IMR-90 (cell line): ENCODE data around the gene TIPIN. TPM values are rescaled to one million over a fixed set of nuclear protein-coding genes. Genes with fewer than 3 reads are reported as not detected.
"Not testable (repeated sequence)": the region's sequence is repeated elsewhere in the genome, so short reads cannot be mapped to it uniquely, and the experiment has no call there.

Experiments used
- ATAC-seq: fragments of 200-7000 bp; cut with Tn5 transposase; 2 replicates; pipeline ENCODE4 v1.9.1; 2020; ENCODE audit warnings: low read depth, mild to moderate bottlenecking, moderate library complexity
- BruUV-seq: library from RNA; stranded (reverse); fragments of 400-500 nt; replicated peaks from 2 replicates; lab custom pipeline; 2021; lab: Mats Ljungman, UMichigan
- CTCF ChIA-PET: fragments of 300-600 bp; formaldehyde crosslinking; extraction: SDS; loops from one replicate; lab custom pipeline; 2021; ENCODE audit warnings: antibody characterized with exemption; lab: Yijun Ruan, JAX
- POLR2A ChIA-PET: fragments of 300-600 bp; sonication (Branson Sonifier 250); formaldehyde crosslinking; loops from one replicate; lab custom pipeline; 2022; ENCODE audit warnings: antibody characterized with exemption; ENCODE audit not compliant: unreplicated experiment; lab: Charles Lee
- DNase-seq: peaks from one replicate; pipeline ENCODE4 v3.0.0; 2013
- H2AFZ ChIP-seq: replicated peaks from 2 replicates; pipeline ENCODE3; 2013; ENCODE audit warnings: low read length, mild to moderate bottlenecking; ENCODE audit not compliant: poor library complexity
- H2AK5ac ChIP-seq: 2 replicates; pipeline ENCODE4 v1.6.1; 2013; ENCODE audit warnings: low read depth, low read length, inconsistent platforms
- H2AK9ac ChIP-seq: replicated peaks from 2 replicates; pipeline ENCODE3; 2013; ENCODE audit warnings: mild to moderate bottlenecking, low read depth, low read length, moderate library complexity; ENCODE audit not compliant: poor library complexity
- H2BK120ac ChIP-seq: 2 replicates; pipeline ENCODE4 v1.6.1; 2013; ENCODE audit warnings: low read depth, low read length, inconsistent platforms
- H2BK15ac ChIP-seq: 3 replicates; pipeline ENCODE4 v1.6.1; 2013; ENCODE audit warnings: low read depth, low read length, inconsistent platforms
- H2BK20ac ChIP-seq: 2 replicates; pipeline ENCODE4 v1.6.1; 2013; ENCODE audit warnings: low read depth, mild to moderate bottlenecking, inconsistent platforms, low read length, moderate library complexity
- H2BK5ac ChIP-seq: 2 replicates; pipeline ENCODE4 v1.6.1; 2013; ENCODE audit warnings: mild to moderate bottlenecking, low read depth, low read length, inconsistent platforms; ENCODE audit not compliant: poor library complexity, severe bottlenecking
- H3K14ac ChIP-seq: replicated peaks from 2 replicates; pipeline ENCODE4 v1.6.1; 2013; ENCODE audit warnings: low read depth, low read length, inconsistent platforms
- H3K18ac ChIP-seq: 2 replicates; pipeline ENCODE4 v1.6.1; 2013; ENCODE audit warnings: low read depth, low read length, control low read depth
- H3K23ac ChIP-seq: 2 replicates; pipeline ENCODE4 v1.6.1; 2013; ENCODE audit warnings: low read depth, low read length, inconsistent platforms
- H3K27ac ChIP-seq: 2 replicates; pipeline ENCODE4 v1.5.1; 2013; ENCODE audit warnings: mild to moderate bottlenecking, control low read depth, low read length; ENCODE audit not compliant: insufficient read depth
- H3K27me3 ChIP-seq: 2 replicates; pipeline ENCODE4 v1.6.1; 2013; ENCODE audit warnings: low read length; ENCODE audit not compliant: control insufficient read depth, insufficient read depth
- H3K36me3 ChIP-seq: 2 replicates; pipeline ENCODE4 v1.6.1; 2013; ENCODE audit warnings: low read length, mixed read lengths; ENCODE audit not compliant: control insufficient read depth, insufficient read depth
- H3K4ac ChIP-seq: 2 replicates; pipeline ENCODE4 v1.6.1; 2013; ENCODE audit warnings: low read depth, low read length, inconsistent platforms
- H3K4me1 ChIP-seq: 2 replicates; pipeline ENCODE4 v1.6.1; 2013; ENCODE audit warnings: low read length, mixed read lengths; ENCODE audit not compliant: control insufficient read depth, insufficient read depth
- H3K4me2 ChIP-seq: 2 replicates; pipeline ENCODE4 v1.6.1; 2013; ENCODE audit warnings: low read depth, mild to moderate bottlenecking, control low read depth, low read length, moderate library complexity
- H3K4me3 ChIP-seq: 2 replicates; pipeline ENCODE4 v1.5.1; 2013; ENCODE audit warnings: low read depth, mild to moderate bottlenecking, control low read depth, low read length, moderate library complexity; ENCODE audit not compliant: insufficient read depth
- H3K56ac ChIP-seq: 2 replicates; pipeline ENCODE4 v1.6.1; 2013; ENCODE audit warnings: low read length, inconsistent platforms; ENCODE audit not compliant: insufficient read depth; ENCODE audit errors: extremely low read depth
- H3K79me1 ChIP-seq, 2 experiments: 2 replicates each; pipeline ENCODE4 v1.6.1; 2013; ENCODE audit warnings: low read length in 2 of 2, inconsistent platforms in 1 of 2, low read depth in 1 of 2
- H3K9ac ChIP-seq: 2 replicates; pipeline ENCODE4 v1.6.1; 2013; ENCODE audit warnings: low read depth, low read length, control low read depth
- H3K9me1 ChIP-seq: 2 replicates; pipeline ENCODE4 v1.6.1; 2013; ENCODE audit warnings: low read length, inconsistent platforms; ENCODE audit not compliant: insufficient read depth
- H3K9me3 ChIP-seq: 2 replicates; pipeline ENCODE4 v1.6.1; 2013; ENCODE audit warnings: low read length; ENCODE audit not compliant: control insufficient read depth, insufficient read depth
- H4K20me1 ChIP-seq: 2 replicates; pipeline ENCODE4 v1.6.1; 2013; ENCODE audit warnings: low read length, inconsistent platforms; ENCODE audit not compliant: insufficient read depth
- H4K5ac ChIP-seq: 2 replicates; pipeline ENCODE4 v1.6.1; 2013; ENCODE audit warnings: mild to moderate bottlenecking, low read depth, low read length, control low read depth
- H4K8ac ChIP-seq, 2 experiments: 2 replicates each; pipeline ENCODE4 v1.6.1; 2013; ENCODE audit warnings: low read depth in 2 of 2, low read length in 2 of 2, control low read depth in 1 of 2, inconsistent platforms in 1 of 2
- H4K91ac ChIP-seq: 2 replicates; pipeline ENCODE4 v1.6.1; 2013; ENCODE audit warnings: low read depth, low read length, inconsistent platforms; ENCODE audit not compliant: insufficient read depth
- ELK1 ChIP-seq: fragments of 150-350 bp; IDR thresholded peaks from 2 replicates; pipeline ENCODE4 v1.6.1; 2016; ENCODE audit warnings: low read depth, mild to moderate bottlenecking, low read length, moderate library complexity, borderline replicate concordance
- RAD21 ChIP-seq: IDR thresholded peaks from 2 replicates; pipeline ENCODE4 v1.6.1; 2012; ENCODE audit warnings: low read length, improper control_type of control experiment
- RFX5 ChIP-seq: IDR thresholded peaks from 2 replicates; pipeline ENCODE4 v1.8.0; 2012; ENCODE audit warnings: low read depth, mild to moderate bottlenecking, low read length, moderate library complexity
- WGBS, 2 experiments: methylation state at CpG; one replicate each; pipeline versions ENCODE4 v1.1.5 to v1.1.7; 2013; ENCODE audit warnings: missing lambda C conversion rate in 2 of 2; ENCODE audit not compliant: insufficient read length in 1 of 2; ENCODE audit errors: extremely low coverage in 2 of 2; 5-methylcytosine and 5-hydroxymethylcytosine counted together
- dilution Hi-C: fragments of 300-500 bp; cut with HindIII; formaldehyde crosslinking; loops from one replicate; pipeline ENCODE4 v1.14.3; 2018; ENCODE audit warnings: low sequenced_read_pairs; ENCODE audit not compliant: unreplicated experiment
- in situ Hi-C: fragments of 300-500 bp; cut with MboI; formaldehyde crosslinking; loops from 3 replicates; pipeline ENCODE4 v1.14.3; 2019; ENCODE audit warnings: low sequenced_read_pairs, inconsistent platforms, mixed read lengths
- intact Hi-C: fragments of 100-400 bp; cut with micrococcal nuclease; formaldehyde crosslinking; loops from 2 replicates; pipeline ENCODE4 v1.10.0; 2022
- polyA plus RNA-seq, 3 experiments: library from polyadenylated mRNA; depleted of rRNA; stranded (reverse); fragments of >200 nt; gene quantifications; 2 replicates each; pipeline ENCODE4 v1.2.3, GENCODE V29; 2012; ENCODE audit warnings: low replicate concordance in 1 of 3
- total RNA-seq: library from RNA; depleted of rRNA; stranded (reverse); fragments of >200 nt; gene quantifications from 2 replicates; pipeline ENCODE4 v1.2.3, GENCODE V29; 2012
- TF ChIP-seq, protein P1 (sequence below): fragments of 150-350 bp; IDR thresholded peaks from 2 replicates; pipeline ENCODE4 v1.6.1; 2017; ENCODE audit warnings: mild to moderate bottlenecking, antibody characterized with exemption, low read length, low read depth

TIPIN gene
- total and polyA plus RNA-seq, 2 of the 4 experiments (the other 2 are of a cell fraction), result 6.3 to 7.3 TPM

- no peak overlapping the region for H3K4me3 ChIP-seq
- BruUV-seq, result no TSS peak
- CTCF ChIA-PET, result interaction anchor here (0.8 kb wide), 1 partner anchor 16 kb away, joined by 3 read pairs; no protein-coding TSS in a partner anchor
- DNase-seq (no peak), ATAC-seq (no peak)
- no peak overlapping the region for H3K23ac ChIP-seq
- no peak overlapping the region for H2AK9ac ChIP-seq
- no peak overlapping the region for H2BK120ac ChIP-seq
- H4K91ac ChIP-seq, result no peak overlapping the region
- TF ChIP-seq ELK1 (no peak), RAD21 (no peak), RFX5 (no peak)
- TF ChIP-seq, protein P1, sequence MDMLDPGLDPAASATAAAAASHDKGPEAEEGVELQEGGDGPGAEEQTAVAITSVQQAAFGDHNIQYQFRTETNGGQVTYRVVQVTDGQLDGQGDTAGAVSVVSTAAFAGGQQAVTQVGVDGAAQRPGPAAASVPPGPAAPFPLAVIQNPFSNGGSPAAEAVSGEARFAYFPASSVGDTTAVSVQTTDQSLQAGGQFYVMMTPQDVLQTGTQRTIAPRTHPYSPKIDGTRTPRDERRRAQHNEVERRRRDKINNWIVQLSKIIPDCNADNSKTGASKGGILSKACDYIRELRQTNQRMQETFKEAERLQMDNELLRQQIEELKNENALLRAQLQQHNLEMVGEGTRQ, result no peak
- H3K36me3 ChIP-seq, result peaks cover 11% of the 10 kb centered on the region
- no peak overlapping the region for H3K4ac ChIP-seq
- no peaks in the 10 kb centered on the region for H3K79me1 ChIP-seq
- no peak overlapping the region for H2BK15ac ChIP-seq
- intact Hi-C loops (no loop called here), in situ Hi-C loops (no loop called here), dilution Hi-C loops (loop anchor here (25.0 kb wide), 1 partner anchor 106 kb away; no protein-coding TSS in a partner anchor)
- H3K9me3 ChIP-seq, result no peaks in the 10 kb centered on the region
- no peak overlapping the region for H3K14ac ChIP-seq
- no peak overlapping the region for H2AK5ac ChIP-seq
- no peak overlapping the region for H2BK20ac ChIP-seq
- H4K20me1 ChIP-seq, result no peaks in the 10 kb centered on the region
- H2BK5ac ChIP-seq, result no peak overlapping the region
- H4K5ac ChIP-seq, result no peak overlapping the region
- H3K4me2 ChIP-seq, result no peak overlapping the region
- no peaks in the 10 kb centered on the region for H3K27me3 ChIP-seq
- H3K4me1 ChIP-seq, result no peaks in the 10 kb centered on the region
- POLR2A ChIA-PET, result no interaction called here
- no peak overlapping the region for H3K27ac ChIP-seq
- WGBS, 2 experiments, result no CpG with 5 or more reads among the region's 3 CpGs
- H2AFZ ChIP-seq, result no peak overlapping the region
- no peak overlapping the region for H4K8ac ChIP-seq
- no peaks in the 10 kb centered on the region; the same call in 1 of the 2 replicates for H3K9me1 ChIP-seq
- H3K56ac ChIP-seq, result no peak overlapping the region
- H3K18ac ChIP-seq, result no peak overlapping the region
- H3K9ac ChIP-seq, result no peak overlapping the region
Measured at GRCh38 chr15:66306381-66306780, 50.1 kb downstream of the TIPIN start.

- H2BK120ac ChIP-seq, H2BK20ac ChIP-seq, H2AK5ac ChIP-seq, H3K4me3 ChIP-seq, H3K36me3 ChIP-seq, H3K4ac ChIP-seq, H3K9me1 ChIP-seq, CTCF ChIA-PET, ATAC-seq, H2BK5ac ChIP-seq, H3K18ac ChIP-seq, H3K27me3 ChIP-seq, H3K23ac ChIP-seq, H3K9me3 ChIP-seq, in situ Hi-C loops, H4K5ac ChIP-seq, BruUV-seq, H3K56ac ChIP-seq, POLR2A ChIA-PET, H3K9ac ChIP-seq, intact Hi-C loops, H2AFZ ChIP-seq, DNase-seq, H3K27ac ChIP-seq, H4K8ac ChIP-seq, H3K4me1 ChIP-seq, H4K91ac ChIP-seq, H3K14ac ChIP-seq, H4K20me1 ChIP-seq, H2AK9ac ChIP-seq, H2BK15ac ChIP-seq, H3K4me2 ChIP-seq, H3K79me1 ChIP-seq: not testable (repeated sequence)
- dilution Hi-C loops, result loop anchor here (25.0 kb wide), 1 partner anchor 108 kb away; no protein-coding TSS in a partner anchor
- no CpG with 5 or more reads among the region's 10 CpGs for WGBS, 2 experiments
Measured at GRCh38 chr15:66304425-66304824, 52.1 kb downstream of the TIPIN start.
